GM18499 (cell line): Measurements from ENCODE around the gene METTL9.
"Not testable (repeated sequence)": the region's sequence is repeated elsewhere in the genome, so short reads cannot be mapped to it uniquely, and the experiment has no call there.

Source experiments
- ATAC-seq: cut with Tn5 transposase; IDR thresholded peaks from one replicate; pipeline ENCODE4 v1.9.1; 2021; ENCODE audit warnings: moderate number of reproducible peaks; ENCODE audit not compliant: insufficient read depth, unreplicated experiment

Gene METTL9

DNA sequence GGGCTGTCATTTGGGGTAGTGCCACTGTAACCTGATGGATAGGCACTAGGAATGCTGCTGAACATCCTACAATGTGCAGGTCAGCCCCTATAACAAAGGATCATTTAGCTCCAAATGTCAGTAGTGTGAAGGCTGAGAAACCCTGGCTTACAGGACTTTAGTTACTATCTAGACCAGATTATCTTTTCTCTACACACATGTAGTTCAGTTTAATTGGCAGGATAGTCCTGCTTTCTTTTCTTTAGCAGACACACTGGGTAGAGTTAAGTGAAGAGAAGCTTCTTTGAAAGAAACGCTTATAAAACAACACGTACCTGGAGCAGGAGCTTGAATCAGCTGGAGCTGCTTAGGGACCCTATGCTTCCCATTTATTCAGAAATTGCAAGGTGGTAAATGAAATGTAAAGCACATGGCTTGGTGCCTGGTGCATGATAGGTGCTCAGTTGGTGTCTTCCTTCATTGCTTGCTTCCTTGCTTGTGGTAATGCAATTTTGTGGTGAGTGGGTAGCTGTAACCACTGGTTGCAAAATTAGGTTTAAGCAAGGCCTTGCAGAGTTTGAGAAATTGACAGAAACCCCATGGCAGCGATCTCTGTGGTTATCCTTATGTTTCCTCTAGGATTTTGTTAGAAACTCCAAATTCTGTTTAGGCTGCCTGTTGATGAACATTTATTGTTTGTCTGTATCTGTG is 9.4 kb downstream of the METTL9 start:
- ATAC-seq, result no peak

DNA sequence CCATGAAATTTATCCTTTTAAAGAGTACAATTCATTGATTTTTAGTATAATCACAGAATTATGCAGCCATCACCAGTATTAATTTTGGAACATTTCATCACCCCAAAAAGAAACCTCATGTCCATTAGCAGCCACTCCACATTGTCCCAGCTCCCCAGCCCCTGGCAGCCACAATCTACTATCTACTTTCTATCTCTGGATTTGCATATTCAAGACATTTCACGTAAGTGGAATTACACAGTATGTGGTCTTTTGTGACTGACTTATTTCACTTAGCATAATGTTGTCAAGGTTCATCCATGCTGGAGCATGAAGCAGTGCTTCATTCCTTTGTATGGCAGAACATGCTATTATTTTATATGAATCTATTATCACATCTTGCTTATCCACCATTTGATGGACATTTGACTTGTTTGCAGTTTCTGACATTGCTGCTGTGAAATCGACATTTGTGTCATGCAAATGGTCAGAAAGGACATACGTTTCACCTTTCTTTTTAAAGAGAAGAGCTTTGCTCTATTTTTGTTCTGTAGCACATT is 10.7 kb downstream of the METTL9 start:
- no peak for ATAC-seq

DNA sequence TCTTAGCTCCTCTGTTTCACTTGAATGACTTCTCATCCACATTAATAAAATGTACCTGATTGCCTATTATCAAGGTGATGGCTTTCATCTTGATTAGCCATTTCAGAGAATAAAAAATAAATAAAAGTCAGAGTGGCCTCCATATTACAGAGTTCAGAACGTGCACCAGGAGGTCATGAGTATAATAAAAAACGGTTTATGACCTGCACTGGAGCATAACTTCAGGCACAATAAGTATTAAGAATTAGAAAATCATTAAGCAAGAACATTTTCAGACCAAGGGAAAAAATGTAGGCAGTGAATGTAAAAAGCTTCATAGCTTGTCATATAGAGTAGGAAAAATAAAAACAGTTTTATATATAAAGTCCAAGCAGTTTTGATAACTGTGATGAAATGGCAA is 11.4 kb downstream of the METTL9 start:
- ATAC-seq, result no peak

DNA sequence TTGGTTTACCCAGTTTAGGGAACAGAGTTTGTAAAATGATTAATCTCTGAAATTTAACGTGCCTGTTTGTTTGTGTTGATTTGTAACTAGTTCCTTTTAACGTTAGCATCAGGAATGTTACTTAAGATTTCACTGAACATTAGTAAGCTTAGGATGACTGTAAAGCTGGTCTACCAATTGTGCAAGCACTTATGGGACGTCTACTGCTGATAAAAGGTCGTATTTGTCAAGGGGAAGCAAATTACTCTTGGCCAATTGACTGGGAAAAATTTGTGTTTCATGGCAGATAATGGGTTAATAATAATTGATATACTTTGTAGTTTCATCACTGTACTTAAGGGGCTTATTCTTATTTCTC is 11.8 kb downstream of the METTL9 start:
- no peak for ATAC-seq

DNA sequence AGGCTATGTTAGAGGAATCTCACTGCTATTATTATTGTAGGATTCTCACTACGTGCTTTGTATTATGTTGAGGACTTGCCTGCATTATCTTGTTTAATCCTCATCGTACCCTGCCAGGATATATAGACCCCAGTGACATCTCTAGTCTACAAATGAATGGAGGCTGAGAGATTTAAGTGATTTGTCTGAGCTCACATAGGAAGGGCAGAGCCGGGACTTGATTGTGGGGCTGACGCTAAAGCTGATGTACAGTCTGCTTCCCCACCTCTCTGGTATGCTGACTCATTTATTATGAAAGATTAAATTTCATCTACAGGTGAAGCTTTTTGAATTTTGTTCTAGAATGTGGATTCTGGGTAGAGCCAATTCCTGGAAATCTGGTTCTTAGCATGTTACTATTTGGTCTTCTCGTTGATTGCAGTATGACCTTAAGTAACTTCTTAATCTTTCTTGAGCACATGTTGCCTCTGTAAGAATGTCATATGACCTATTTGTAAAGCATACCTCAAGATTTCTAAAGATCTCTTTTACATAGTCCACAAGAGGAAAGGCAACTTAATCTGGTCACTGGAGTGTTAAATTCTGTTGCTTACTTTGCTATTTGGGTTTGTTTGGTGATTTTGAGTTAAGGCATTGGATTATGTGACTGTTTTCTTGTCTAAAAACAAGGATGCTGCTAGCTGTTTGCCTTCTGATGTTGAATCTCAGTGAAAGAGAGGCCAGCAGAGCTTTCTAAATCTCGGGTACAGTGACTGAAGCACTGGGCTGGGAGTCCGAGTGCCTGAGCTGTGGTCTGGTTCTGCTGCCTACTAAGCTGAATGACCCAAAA is 12.4 kb downstream of the METTL9 start:
- ATAC-seq, result no peak

DNA sequence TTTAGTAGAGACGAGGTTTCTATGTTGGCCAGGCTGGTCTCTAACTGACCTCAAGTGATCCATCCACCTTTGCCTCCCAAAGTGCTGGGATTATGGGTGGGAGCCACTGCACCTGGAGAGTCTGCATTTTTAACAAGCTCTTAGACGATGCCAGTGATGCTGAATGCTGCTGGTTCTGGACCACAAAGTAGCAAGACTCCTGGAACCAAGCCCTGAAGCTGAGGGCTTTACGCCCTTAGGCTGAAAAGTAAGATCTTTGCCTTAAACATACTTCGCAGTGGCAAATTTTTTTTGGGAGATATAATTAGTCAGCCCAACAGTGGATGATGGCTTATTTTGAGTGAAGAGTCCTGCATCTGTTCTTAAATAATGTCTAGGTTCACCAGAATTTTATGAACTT is 14.0 kb downstream of the METTL9 start:
- ATAC-seq, result no peak

DNA sequence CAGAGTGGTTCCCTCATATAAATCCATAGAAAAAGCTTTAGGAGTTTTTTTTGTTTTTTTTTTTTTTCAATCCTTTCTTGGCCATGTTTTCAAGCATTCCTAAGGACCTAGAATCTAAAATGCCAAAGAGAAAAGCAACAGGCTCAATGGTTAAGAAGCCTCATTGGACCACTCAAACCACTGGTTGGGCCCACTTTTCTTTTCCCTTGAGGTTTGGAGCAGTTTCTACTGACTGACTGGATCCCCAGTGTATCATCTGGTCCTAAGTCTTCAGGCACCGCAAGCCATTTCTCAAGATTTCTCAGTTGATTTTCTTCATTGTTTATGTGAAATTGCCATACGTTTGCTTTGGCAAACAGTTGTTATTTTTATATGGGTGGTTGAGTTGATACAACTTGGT is 14.4 kb downstream of the METTL9 start:
- ATAC-seq, result no peak

DNA sequence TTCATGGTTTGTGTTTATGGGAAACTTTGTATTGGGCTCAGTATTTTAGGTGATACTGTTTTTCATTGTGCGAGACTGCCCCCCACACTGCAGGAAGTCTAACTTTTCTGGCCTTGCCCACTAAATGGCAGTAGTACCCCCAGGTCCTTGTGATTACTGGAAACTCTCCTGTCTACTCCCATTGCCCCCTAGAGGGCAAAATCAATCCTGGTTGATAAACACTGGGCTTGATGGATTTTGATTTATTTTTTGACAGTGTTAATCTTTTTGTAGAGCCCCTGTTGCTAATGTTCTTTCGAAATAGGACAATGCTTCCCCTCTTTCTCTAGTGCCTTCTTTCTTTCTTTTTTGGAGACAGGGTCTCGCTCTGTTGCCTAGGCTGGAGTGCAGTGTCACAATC is 15.5 kb downstream of the METTL9 start:
- no peak for ATAC-seq

DNA sequence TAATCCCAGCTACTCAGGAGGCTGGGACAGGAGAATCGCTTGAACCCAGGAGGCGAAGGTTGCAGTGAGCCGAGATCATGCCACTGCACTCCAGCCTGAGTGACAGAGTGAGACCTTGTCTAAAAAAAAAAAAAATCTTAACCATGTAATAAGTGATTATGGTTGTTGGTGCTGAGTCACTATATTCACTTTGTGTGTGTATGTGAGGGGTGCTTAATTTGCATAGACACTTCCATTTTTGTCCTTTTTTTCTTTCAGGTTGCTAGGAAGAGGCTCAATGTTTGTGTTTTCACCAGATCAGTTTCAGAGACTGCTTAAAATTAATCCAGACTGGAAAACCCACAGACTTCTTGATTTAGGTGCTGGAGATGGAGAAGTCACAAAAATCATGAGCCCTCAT is 18.2 kb downstream of the METTL9 start:
- no peak for ATAC-seq

DNA sequence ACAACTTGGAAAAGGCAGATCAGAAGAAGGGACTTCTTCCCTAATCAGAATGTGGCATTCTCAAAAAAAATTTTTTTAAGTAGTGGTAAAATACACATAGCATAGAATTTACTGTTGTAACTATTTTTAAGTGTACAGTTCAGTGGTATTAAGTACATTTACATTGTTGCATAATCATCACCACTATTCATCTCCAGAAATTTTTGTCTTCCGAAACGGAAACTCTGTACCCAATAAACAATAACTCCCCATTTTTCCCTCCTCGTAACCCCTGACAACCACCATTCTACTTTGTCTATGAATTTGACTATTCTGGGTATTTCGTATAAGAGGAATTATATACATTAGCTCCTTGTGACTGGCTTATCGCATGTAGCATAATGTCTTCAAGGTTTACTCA is 18.9 kb downstream of the METTL9 start:
- ATAC-seq, result no peak

DNA sequence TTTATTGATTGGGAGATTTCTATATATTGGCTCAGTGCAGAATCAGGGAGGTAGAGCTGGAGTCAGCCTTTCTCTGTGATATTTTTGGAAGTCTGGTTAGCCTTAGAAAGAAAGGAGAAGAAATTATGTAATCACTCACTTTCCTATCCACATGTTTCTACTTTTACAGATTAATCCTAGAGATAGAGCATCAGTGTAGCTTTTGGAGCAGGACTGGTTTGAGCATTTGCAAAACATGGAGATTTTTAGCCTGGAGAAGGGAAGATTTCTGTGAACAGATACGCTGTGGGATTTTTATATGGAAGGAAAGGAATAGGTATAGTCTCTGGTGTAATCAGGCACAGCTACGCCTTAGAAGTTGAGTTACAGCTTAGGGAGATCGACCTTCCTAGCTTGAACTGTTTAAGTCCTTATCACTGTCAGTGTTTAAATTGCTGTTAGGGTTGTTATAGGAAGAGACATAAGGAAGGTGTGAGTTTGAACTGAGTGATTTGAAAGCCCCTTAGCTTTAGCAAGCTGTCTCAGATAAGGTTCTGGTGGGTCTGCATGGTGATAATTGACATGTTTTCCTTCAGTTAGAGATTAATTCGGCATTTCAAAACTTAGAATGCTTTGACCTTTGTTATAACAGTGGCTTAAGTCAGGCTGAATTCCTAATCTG is 20.5 kb downstream of the METTL9 start:
- no peak for ATAC-seq

DNA sequence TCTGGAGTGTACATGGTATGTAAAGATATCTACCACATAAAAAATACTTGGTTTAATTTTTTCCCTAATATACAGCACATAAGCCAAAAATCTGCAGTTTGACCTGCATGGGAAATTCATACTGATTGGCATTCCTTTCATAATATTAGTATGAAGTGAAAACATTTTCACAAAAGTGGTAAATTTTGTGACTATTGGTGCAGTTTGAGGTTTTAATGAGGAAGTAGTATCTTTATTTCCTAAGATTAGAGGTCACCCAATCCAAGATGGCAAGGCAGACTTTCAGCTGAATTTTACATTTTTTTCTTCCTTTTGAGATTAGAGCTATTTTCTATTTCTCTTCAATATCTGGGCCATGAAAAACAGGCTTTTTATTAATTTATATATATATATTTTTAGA is 21.2 kb downstream of the METTL9 start:
- no peak for ATAC-seq

DNA sequence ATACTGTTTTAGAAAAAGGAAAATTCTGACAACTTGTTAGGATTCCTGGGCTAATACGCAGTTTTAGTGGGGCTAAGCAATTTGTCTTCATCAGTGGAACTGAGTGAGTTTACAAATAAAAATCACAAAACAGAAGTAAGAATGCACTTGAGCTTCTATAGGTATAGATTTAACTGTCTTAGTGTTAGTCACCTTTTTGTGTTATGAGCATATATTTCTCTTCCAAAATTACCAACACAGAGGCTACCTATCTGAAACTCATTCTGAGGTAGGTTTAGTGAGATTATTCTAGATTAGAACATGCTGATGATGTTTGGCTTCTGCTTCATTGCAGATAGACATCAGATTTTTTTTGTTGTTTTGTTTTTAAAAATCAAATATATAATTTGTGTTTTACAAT is 23.2 kb downstream of the METTL9 start:
- ATAC-seq, result no peak

DNA sequence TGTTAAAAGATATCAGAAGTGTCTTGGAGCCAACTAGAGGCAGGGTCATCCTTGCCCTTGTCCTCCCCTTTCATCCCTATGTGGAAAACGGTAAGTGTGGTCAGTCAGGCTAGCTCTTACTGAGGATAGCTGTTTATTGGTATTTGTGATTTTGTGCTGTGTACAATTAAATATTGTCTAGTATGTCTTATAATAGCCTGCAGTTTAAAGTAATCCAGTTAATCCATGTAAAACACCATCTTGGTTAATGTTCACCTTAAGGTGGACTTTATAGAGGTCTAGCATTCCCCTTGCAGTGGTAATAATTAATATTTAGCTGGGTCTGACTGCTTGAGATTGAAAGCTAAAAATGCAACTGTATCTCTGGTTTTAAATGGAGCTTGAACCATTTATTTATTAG is 25.6 kb downstream of the METTL9 start:
- ATAC-seq, result no peak

DNA sequence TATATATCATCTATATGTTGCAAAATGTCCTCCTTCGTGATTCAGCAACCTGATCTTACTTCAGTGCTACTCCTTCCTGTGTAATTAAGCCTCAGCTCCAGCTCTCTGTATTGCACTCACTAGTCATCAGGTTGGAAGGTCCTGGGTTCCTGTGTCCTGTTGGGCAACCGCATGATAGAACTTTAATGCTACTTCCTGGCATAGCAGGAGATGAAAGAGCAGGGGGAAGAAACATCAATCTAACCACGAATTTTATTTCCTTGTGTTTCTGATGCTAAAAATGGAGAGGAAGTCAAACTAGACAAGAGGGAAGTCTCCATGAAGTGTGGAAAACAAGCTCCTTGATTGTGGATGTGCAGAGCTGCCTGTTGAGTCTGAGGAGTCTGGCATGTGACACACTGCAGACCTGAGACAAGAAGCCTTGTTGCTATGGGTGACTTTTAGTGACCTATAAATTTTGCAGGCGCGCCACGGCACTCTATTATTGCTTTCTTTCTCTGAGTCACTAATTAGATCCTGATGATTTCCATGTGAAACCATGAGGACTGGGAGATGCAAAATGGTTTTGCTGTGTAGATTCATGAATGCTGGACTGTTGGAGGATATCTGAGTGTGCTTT is 27.4 kb downstream of the METTL9 start:
- ATAC-seq, result no peak

DNA sequence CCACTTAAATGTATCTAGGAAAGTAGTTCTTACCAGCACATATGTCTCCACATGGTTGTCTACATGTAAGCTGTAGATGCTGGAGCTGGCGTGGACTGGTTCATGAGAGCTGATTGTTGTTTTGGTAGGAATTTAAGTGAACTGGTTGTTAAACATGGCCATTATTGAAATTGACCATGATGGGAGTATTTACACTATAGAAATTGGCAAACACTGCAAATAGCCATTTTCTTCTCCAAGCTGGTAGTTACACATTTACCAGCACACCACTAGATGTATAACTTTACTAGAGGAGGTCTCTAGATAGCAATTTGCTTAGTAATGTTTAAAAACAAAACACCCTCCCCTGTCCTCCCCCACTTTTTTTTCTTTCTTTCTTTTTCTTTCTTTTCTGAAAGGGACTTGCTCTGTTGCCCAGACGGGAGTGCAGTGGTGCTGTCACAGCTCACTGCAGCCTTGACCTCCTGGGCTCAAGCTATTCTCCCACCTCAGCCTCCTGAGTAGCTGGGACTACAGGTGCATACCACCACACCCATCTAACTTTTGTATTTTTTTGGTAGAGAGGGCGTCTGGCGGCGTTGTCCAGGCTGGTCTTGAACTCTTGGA is 28.8 kb downstream of the METTL9 start:
- ATAC-seq, result no peak

DNA sequence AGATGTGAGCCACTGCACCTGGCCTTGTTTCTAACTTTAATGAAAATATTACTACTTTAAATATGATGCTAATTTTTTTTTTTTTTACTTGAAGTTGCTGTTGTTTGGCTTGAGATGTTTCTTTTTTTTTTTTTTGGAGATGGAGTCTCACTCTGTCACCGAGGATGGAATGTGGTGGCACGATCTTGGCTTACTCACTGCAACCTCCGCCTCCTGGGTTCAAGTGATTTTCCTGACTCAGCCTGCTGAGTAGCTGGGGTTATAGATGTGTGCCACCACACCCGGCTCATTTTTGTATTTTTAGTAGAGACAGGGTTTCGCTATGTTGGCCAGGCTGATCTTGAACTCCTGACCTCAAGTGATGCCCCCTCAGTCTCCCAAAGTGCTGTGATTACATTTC is 29.4 kb downstream of the METTL9 start:
- no peak for ATAC-seq

DNA sequence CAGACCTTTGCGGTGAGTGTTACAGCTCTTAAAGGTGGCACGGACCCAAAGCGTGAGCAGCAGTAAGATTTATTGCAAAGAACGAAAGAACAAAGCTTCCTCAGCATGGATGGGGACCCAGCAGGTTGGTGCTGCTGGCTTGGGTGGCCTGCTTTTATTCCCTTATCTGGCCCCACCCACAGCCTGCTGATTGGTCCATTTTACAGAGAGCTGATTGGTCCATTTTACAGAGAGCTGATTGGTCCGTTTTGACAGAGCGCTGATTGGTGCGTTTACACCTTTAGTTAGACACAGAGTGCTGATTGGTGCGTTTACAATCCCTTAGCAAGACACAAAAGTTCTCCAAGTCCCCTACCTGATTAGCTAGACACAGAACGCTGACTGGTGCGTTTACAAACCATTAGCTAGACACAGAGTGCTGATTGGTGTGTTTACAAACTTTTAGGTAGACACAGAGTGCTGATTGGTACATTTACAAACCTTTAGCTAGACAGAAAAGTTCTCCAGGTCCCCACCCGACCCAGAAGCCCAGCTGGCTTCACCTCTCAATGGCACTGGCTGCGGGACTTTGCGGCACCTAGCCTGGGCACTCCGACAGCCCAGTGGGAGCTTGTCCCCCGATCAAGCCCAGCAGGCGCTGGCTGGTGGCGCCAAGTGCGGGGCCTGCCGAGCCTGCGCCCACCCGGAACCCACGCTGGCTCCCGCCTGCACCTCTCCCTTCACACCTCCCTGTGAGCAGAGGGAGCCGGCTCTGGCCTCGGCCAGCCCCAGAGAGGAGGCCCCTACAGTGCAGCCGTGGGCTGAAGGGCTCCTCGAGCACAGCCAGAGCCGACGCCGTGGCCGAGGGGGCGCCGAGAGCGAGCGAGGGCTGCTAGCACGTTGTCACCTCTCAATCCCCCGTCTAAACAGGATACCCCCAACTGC is 30.5 kb downstream of the METTL9 start:
- ATAC-seq, result not testable (repeated sequence)

DNA sequence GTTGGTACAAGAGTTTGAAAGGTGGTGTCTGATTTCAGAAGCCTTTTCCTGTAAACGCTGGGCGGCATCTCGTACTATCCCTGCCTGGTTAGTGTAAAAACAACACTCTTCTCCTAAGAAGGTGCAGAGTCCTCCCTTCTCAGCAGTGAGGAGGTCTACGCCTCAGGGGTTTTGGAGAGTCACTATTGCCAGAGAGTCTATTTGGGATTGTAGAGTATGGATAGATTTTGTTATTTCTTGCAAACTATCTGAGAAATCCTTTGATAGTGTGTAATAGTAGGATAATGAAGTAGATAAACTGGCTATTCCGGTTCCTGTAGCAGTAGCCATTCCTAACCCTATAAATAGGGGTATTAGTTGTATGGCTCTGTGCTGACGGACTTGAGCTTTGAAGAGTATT is 31.5 kb downstream of the METTL9 start:
- not testable (repeated sequence) for ATAC-seq
